MM.1S (cell line): ENCODE results near the gene IDH3G.

Source experiments
- DNase-seq: peaks from one replicate; pipeline ENCODE4 v3.0.0-alpha.2; 2015
- H2AFZ ChIP-seq: fragments of 300-600 bp; sonication (generic); 2 replicates; pipeline ENCODE4 v1.6.0; 2016; ENCODE audit warnings: antibody characterized with exemption, low read length
- H3F3A ChIP-seq: fragments of 300-600 bp; sonication (generic); 2 replicates; pipeline ENCODE4 v1.6.1; 2016; ENCODE audit warnings: mild to moderate bottlenecking, antibody characterized with exemption, low read length, moderate library complexity, mixed read lengths; ENCODE audit not compliant: insufficient read depth
- H3K27ac ChIP-seq: fragments of 300-600 bp; sonication (generic); 2 replicates; pipeline ENCODE4 v1.5.1; 2016; ENCODE audit warnings: mild to moderate bottlenecking, low read length
- H3K27me3 ChIP-seq: fragments of 300-600 bp; sonication (generic); replicated peaks from 2 replicates; pipeline ENCODE4 v1.6.0; 2016; ENCODE audit warnings: low read length; ENCODE audit not compliant: insufficient read depth
- H3K36me3 ChIP-seq: fragments of 300-600 bp; sonication (generic); replicated peaks from 2 replicates; pipeline ENCODE4 v1.6.1; 2016; ENCODE audit warnings: mild to moderate bottlenecking, low read length, mixed read lengths; ENCODE audit not compliant: insufficient read depth
- H3K4me1 ChIP-seq: fragments of 300-600 bp; sonication (generic); 2 replicates; pipeline ENCODE4 v1.6.1; 2016; ENCODE audit warnings: low read length, mixed read lengths
- H3K4me2 ChIP-seq: fragments of 300-600 bp; sonication (generic); 2 replicates; pipeline ENCODE4 v1.6.0; 2016; ENCODE audit warnings: low read depth, low read length
- H3K4me3 ChIP-seq: fragments of 300-600 bp; sonication (generic); 2 replicates; pipeline ENCODE4 v1.5.1; 2016; ENCODE audit warnings: low read length, mixed read lengths
- H3K79me2 ChIP-seq: fragments of 300-600 bp; sonication (generic); 2 replicates; pipeline ENCODE4 v1.6.1; 2016; ENCODE audit warnings: mixed run types, low read length, mixed read lengths
- H3K9ac ChIP-seq: fragments of 300-600 bp; sonication (generic); 2 replicates; pipeline ENCODE4 v1.6.1; 2016; ENCODE audit warnings: low read length, mixed read lengths
- H3K9me2 ChIP-seq: fragments of 300-600 bp; sonication (generic); replicated peaks from 2 replicates; pipeline ENCODE4 v1.6.1; 2016; ENCODE audit warnings: mild to moderate bottlenecking, low read length, mixed read lengths; ENCODE audit not compliant: insufficient read depth
- H3K9me3 ChIP-seq: fragments of 300-600 bp; sonication (generic); replicated peaks from 2 replicates; pipeline ENCODE4 v1.6.1; 2016; ENCODE audit warnings: mild to moderate bottlenecking, low read length, mixed read lengths; ENCODE audit not compliant: insufficient read depth
- H4K20me1 ChIP-seq: fragments of 300-600 bp; sonication (generic); 2 replicates; pipeline ENCODE4 v1.6.1; 2016; ENCODE audit warnings: mild to moderate bottlenecking, low read length, moderate library complexity, mixed read lengths; ENCODE audit not compliant: insufficient read depth
- CTCF ChIP-seq: fragments of 300-600 bp; sonication (generic); IDR thresholded peaks from 2 replicates; pipeline ENCODE4 v1.5.1; 2016; ENCODE audit warnings: antibody characterized with exemption, low read length, mixed read lengths
- EZH2 ChIP-seq: fragments of 300-600 bp; sonication (generic); optimal IDR thresholded peaks from 2 replicates; pipeline ENCODE3; 2017; ENCODE audit warnings: low read depth, mild to moderate bottlenecking, antibody characterized with exemption, low read length, mixed read lengths
- EZH2phosphoT487 ChIP-seq: fragments of 300-600 bp; sonication (generic); IDR thresholded peaks from 2 replicates; pipeline ENCODE4 v1.6.1; 2018; ENCODE audit warnings: antibody characterized with exemption, low read length

IDH3G gene

GRCh38 chrX:153794018-153794896 is at the start of gene IDH3G, which contains the start of gene SSR4:
Gene IDH3G, minus strand, starts transcription at chrX:153794375. Its CDS starts 49 bp downstream, at chrX:153794326.
Gene SSR4, plus strand, starts transcription at chrX:153794668. Its CDS starts 20 bp downstream, at chrX:153794688.
- Histone ChIP-seq H2AFZ (peak within 1 kb of the TSS; percentile 45), H3K36me3 (no peaks in the 10 kb centered on the region), H3K27ac (peak within 1 kb of the TSS; percentile 84), H3K9me2 (no peaks in the 10 kb centered on the region), H3K79me2 (peaks cover 51% of the 10 kb centered on the region), H4K20me1 (no peaks in the 10 kb centered on the region), H3K4me3 (peak within 1 kb of the TSS; percentile 91), H3K9ac (peak within 1 kb of the TSS; percentile 94), H3K27me3 (no peaks in the 10 kb centered on the region), H3K4me2 (peak within 1 kb of the TSS; percentile 89), H3K4me1 (0 out of 2 replicates have a peak, but pooled peaks cover 6% of the 10 kb centered on the region), H3F3A (no peaks in the 10 kb centered on the region), H3K9me3 (no peaks in the 10 kb centered on the region)
- TF ChIP-seq CTCF = no peak
- TF ChIP-seq EZH2phosphoT487 = no peak
- TF ChIP-seq EZH2 = no peak
- peak; percentile 94 for DNase-seq

- Histone ChIP-seq H3K27me3 (peaks cover 48% of the 10 kb centered on the region), H3K9me3 (no peaks in the 10 kb centered on the region), H3K79me2 (no peaks in the 10 kb centered on the region), H3K9ac (no peak overlapping the region), H3K27ac (no peak overlapping the region), H3K9me2 (no peaks in the 10 kb centered on the region), H3F3A (no peaks in the 10 kb centered on the region), H3K4me3 (no peak overlapping the region), H4K20me1 (no peaks in the 10 kb centered on the region), H3K4me2 (no peak overlapping the region), H2AFZ (no peak overlapping the region), H3K36me3 (no peaks in the 10 kb centered on the region), H3K4me1 (no peaks in the 10 kb centered on the region)
- no peak for TF ChIP-seq EZH2phosphoT487
- TF ChIP-seq CTCF = no peak
- no peak for TF ChIP-seq EZH2
- DNase-seq = no peak
Measured at GRCh38 chrX:153836921-153837320, 42.7 kb upstream of the IDH3G start.

GRCh38 chrX:153832728-153833127 is 38.6 kb upstream of the IDH3G start:
- Histone ChIP-seq H3K9ac (no peak overlapping the region), H2AFZ (no peak overlapping the region), H3K9me3 (no peaks in the 10 kb centered on the region), H3K27ac (no peak overlapping the region), H3K9me2 (no peaks in the 10 kb centered on the region), H3K36me3 (no peaks in the 10 kb centered on the region), H3K4me3 (no peak overlapping the region), H3K79me2 (no peaks in the 10 kb centered on the region), H4K20me1 (no peaks in the 10 kb centered on the region), H3K4me1 (no peaks in the 10 kb centered on the region), H3K27me3 (peaks cover 60% of the 10 kb centered on the region), H3F3A (no peaks in the 10 kb centered on the region), H3K4me2 (no peak overlapping the region)
- TF ChIP-seq CTCF = no peak
- TF ChIP-seq EZH2 = no peak
- TF ChIP-seq EZH2phosphoT487 = no peak
- DNase-seq = no peak
